ENCODE measurements around the gene PLBD2. TPM values are rescaled to one million over a fixed set of nuclear protein-coding genes. Genes with fewer than 3 reads are reported as not detected.

Gene PLBD2
- total RNA-seq, 1 experiment from 2014 or later, result 30.7 TPM

DNA sequence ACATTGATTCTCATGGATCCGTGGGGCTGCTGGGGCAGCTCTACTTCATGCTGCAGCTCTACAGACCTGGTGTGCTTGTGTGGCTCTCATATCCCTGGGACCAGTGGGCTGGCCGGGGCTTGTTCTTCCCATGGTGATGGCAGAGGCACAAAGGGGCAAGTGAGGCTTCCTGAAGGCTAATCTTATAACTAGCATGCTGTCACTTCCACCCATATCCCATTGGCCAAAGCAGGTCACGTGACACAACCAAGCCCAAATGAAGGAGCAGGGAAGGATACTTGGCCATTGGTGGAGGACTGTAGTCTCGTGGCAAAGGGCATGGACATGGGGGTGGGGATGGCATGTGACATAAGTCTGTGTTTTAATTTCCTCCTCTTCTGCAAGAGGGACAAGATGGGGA, 9.9 kb downstream of the PLBD2 start:
- Histone ChIP-seq H3K4me2 (no peak overlapping the region), H3F3A (ENCODE audit: insufficient read depth, low read depth) (no peaks in the 10 kb centered on the region), H3K27ac (no peak overlapping the region), H3K36me3 (ENCODE audit: low read depth) (no peaks in the 10 kb centered on the region), H3K9me2 (ENCODE audit: insufficient read depth) (no peaks in the 10 kb centered on the region), H3K79me2 (ENCODE audit: low read depth) (no peaks in the 10 kb centered on the region), H3K9me3 (ENCODE audit: insufficient read depth, low read depth) (no peaks in the 10 kb centered on the region), H3K27me3 (ENCODE audit: insufficient read depth, low read depth) (no peaks in the 10 kb centered on the region), H3K4me1 (replicated peaks; ENCODE audit: insufficient read depth) (no peaks in the 10 kb centered on the region), H2AFZ (no peak overlapping the region), H4K20me1 (ENCODE audit: insufficient read depth) (no peaks in the 10 kb centered on the region; the same call in 1 of the 2 replicates), H3K4me3 (no peak overlapping the region)
- POLR2A ChIA-PET (ENCODE audit: unreplicated experiment), result no interaction called here
- intact Hi-C loops (cut with micrococcal nuclease; ENCODE audit: unreplicated experiment), result no loop called here
- BruUV-seq (replicated peaks), result no TSS peak
- no peak for TF ChIP-seq EZH2 (IDR thresholded peaks at IDR 0.05; ENCODE audit: low read depth)
- TF ChIP-seq, protein P1, sequence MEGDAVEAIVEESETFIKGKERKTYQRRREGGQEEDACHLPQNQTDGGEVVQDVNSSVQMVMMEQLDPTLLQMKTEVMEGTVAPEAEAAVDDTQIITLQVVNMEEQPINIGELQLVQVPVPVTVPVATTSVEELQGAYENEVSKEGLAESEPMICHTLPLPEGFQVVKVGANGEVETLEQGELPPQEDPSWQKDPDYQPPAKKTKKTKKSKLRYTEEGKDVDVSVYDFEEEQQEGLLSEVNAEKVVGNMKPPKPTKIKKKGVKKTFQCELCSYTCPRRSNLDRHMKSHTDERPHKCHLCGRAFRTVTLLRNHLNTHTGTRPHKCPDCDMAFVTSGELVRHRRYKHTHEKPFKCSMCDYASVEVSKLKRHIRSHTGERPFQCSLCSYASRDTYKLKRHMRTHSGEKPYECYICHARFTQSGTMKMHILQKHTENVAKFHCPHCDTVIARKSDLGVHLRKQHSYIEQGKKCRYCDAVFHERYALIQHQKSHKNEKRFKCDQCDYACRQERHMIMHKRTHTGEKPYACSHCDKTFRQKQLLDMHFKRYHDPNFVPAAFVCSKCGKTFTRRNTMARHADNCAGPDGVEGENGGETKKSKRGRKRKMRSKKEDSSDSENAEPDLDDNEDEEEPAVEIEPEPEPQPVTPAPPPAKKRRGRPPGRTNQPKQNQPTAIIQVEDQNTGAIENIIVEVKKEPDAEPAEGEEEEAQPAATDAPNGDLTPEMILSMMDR (conservative IDR thresholded peaks at IDR 0.05), result no peak
- no peak for DNase-seq
- CTCF ChIA-PET, result no interaction called here

DNA sequence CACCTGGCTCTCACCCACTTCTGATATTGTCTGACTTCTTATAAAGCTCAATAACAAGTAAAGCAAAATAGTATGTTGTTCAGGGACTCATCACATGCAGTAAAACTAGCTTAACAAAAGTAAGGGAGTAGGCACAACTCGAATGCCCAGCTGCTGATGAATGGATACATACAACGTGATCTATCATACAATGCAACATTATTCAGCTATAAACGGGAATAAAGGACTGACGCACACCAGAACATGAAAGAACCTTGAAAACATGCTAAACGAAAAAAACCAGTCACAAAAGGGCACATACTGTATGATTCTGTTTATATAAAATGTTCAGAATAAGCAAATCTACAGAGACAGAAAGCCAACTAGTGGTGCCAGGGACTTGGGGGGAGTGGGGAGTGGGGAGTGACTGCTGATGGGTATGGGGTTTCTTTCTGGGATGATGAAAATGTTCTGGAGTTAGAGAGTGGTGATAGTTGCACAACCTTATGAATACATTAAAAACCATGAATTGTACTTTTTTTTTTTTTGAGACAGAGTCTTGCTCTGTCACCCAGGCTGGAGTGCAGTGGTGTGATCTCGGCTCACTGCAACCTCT, 11.1 kb downstream of the PLBD2 start:
- POLR2A ChIA-PET (ENCODE audit: unreplicated experiment), result no interaction called here
- no peak overlapping the region for H2AFZ ChIP-seq
- H3K9me3 ChIP-seq (ENCODE audit: insufficient read depth, low read depth), result no peaks in the 10 kb centered on the region
- no peaks in the 10 kb centered on the region for H3F3A ChIP-seq (ENCODE audit: insufficient read depth, low read depth)
- no peak for DNase-seq
- H3K36me3 ChIP-seq (ENCODE audit: low read depth), result no peaks in the 10 kb centered on the region
- BruUV-seq (replicated peaks), result no TSS peak
- intact Hi-C loops (cut with micrococcal nuclease; ENCODE audit: unreplicated experiment), result no loop called here
- no peaks in the 10 kb centered on the region for H3K9me2 ChIP-seq (ENCODE audit: insufficient read depth)
- no peak overlapping the region for H3K27ac ChIP-seq
- no peaks in the 10 kb centered on the region for H3K4me1 ChIP-seq (replicated peaks; ENCODE audit: insufficient read depth)
- no peak overlapping the region for H3K4me2 ChIP-seq
- H3K79me2 ChIP-seq (ENCODE audit: low read depth), result no peaks in the 10 kb centered on the region
- CTCF ChIA-PET, result no interaction called here
- H3K4me3 ChIP-seq, result no peak overlapping the region
- no peaks in the 10 kb centered on the region for H3K27me3 ChIP-seq (ENCODE audit: insufficient read depth, low read depth)
- no peaks in the 10 kb centered on the region; the same call in 1 of the 2 replicates for H4K20me1 ChIP-seq (ENCODE audit: insufficient read depth)
- TF ChIP-seq, protein P1 (conservative IDR thresholded peaks at IDR 0.05), result no peak
- no peak for TF ChIP-seq EZH2 (IDR thresholded peaks at IDR 0.05; ENCODE audit: low read depth)

DNA sequence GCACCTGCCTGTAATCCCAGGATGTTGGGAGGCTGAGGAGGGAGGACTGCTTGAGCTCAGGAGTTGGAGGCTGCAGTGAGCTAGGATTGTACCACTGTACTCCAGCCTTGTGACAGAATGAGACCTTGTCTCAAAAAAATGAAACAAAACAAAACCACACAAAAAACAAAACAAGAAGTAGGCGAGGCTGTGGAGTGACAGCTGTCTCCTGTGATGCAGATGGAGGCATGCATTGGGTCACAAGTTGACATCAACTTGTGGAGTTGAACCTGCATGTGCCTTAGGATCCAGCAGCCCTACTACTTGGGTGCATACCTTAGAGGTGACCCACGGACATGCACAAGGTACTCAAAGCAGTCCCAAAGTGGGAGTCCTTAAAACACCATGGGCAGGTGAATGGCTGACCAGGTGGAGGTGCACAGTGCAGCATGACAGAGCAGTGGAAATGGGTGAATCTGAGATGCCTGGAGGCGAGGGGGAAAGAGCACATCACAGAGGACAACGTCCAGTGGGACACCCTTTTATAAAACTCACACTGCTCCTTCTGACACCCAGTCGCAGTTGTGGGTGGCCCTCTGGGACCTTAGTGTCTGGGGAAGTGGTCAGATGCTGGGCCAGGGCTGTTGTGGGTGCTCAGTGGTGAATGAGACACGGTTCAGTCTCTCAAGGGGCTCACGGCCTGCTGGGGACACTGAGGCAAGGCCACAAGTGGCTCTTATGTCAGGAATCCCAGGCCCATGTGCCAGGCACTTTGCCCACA, 12.7 kb downstream of the PLBD2 start:
- H4K20me1 ChIP-seq (ENCODE audit: insufficient read depth), result no peaks in the 10 kb centered on the region; the same call in 1 of the 2 replicates
- BruUV-seq (replicated peaks), result no TSS peak
- no peak for TF ChIP-seq EZH2 (IDR thresholded peaks at IDR 0.05; ENCODE audit: low read depth)
- TF ChIP-seq, protein P1 (conservative IDR thresholded peaks at IDR 0.05), result no peak
- no peak overlapping the region for H3K4me2 ChIP-seq
- no peak overlapping the region for H3K27ac ChIP-seq
- no peaks in the 10 kb centered on the region for H3F3A ChIP-seq (ENCODE audit: insufficient read depth, low read depth)
- H3K4me1 ChIP-seq (replicated peaks; ENCODE audit: insufficient read depth), result no peaks in the 10 kb centered on the region
- no peaks in the 10 kb centered on the region for H3K27me3 ChIP-seq (ENCODE audit: insufficient read depth, low read depth)
- H3K9me3 ChIP-seq (ENCODE audit: insufficient read depth, low read depth), result no peaks in the 10 kb centered on the region
- H2AFZ ChIP-seq, result no peak overlapping the region
- H3K79me2 ChIP-seq (ENCODE audit: low read depth), result no peaks in the 10 kb centered on the region
- intact Hi-C loops (cut with micrococcal nuclease; ENCODE audit: unreplicated experiment), result no loop called here
- DNase-seq, result no peak
- no peaks in the 10 kb centered on the region for H3K36me3 ChIP-seq (ENCODE audit: low read depth)
- no peak overlapping the region for H3K4me3 ChIP-seq
- ChIA-PET CTCF (no interaction called here), POLR2A (ENCODE audit: unreplicated experiment) (interaction anchor here (0.7 kb wide), 1 partner anchor 43 kb away, joined by 4 read pairs; no protein-coding TSS in a partner anchor)
- H3K9me2 ChIP-seq (ENCODE audit: insufficient read depth), result no peaks in the 10 kb centered on the region

Data from PC-9 (cell line).